ENCODE results near the gene KIAA0825.

DNA sequence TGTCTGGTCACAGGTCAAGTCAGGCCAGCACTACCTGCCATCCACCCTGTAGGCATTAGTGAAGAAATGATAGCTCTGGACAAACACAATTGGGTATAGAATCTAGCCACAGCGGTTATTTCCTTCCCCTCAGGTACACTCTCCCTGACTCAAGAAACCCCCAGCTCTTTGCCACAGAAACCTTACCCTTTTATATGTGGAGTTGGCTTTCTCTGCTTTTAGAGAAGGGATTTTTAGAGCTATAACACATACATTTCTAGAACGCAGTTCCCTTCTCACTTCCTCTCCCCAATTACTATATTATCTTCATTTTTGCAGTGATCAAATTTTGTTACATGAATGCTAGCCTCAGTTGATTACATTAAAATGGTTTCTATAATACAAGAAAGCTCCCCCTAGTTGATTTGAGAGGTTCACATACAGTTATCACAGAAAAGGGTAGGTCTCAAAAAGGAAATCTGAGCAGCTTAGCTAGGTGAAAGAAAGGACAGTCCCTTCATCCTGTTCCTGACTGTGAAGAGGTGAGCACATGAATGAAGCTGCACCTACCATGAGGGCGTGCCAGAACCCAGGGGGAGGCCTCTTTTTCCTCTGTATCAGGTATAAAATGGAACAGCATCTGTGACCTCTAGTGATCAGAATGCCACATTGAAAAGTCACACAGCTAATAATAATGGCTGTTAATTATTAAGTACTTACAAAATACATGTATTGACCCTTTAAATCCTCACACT, 425.6 kb downstream of the KIAA0825 start:
- no peak for TF ChIP-seq CTCF (IDR thresholded peaks at IDR 0.05)
- TF ChIP-seq POLR2A (IDR thresholded peaks at IDR 0.05) = no peak

Data from Peyer's patch (tissue), 4 donors.